NCI-H1092 treated with DMSO at 0.1 percent for 48 hours (cell line): ENCODE results near the gene AK9.
A peak's percentile ranks its signal among the peaks of the same experiment; 100 is the strongest.
"Not testable (repeated sequence)": the region's sequence is repeated elsewhere in the genome, so short reads cannot be mapped to it uniquely, and the experiment has no call there.

Experiments used
- DNase-seq: peaks from one replicate; lab custom pipeline; 2025; lab: John Stamatoyannopoulos, UW

Gene AK9

DNA sequence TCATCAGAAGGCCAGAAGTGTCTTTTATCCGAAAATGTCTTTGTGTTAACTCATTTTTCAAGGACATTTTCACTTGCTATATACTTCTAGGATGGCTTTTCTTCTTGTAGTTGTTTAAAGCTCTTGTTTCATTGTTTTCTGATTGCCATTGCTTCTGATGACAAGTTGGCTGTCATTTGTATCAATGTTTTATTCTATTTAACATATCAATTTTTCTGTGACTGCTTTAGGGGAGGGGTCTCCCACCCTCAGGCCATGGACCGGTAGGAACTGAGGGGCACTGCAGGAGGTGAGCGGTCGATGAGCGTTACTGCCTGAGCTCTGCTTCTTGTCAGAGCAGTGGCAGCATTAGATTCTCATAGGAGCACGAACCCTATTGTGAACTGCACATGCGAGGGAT is 65.8 kb downstream of the AK9 start:
- DNase-seq: no peak

DNA sequence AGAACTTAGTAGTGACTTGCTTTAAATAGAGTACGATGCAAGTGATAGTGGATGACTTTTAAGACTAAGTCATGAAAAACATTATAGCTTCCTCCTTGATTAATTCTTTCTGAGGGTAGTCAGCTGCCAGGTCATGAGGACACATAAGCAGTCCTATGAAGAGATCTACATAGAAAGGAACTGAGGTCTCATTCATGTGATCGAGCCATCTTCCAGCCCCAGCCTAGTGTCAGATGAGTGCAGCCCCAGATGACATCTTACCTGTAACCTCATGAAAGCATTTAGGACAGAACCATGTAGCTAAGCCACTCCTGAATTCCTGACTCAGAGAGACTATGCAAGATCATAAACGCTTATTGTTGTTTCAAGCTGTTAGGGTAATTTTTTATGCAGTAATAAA is 67.7 kb downstream of the AK9 start:
- DNase-seq: no peak

DNA sequence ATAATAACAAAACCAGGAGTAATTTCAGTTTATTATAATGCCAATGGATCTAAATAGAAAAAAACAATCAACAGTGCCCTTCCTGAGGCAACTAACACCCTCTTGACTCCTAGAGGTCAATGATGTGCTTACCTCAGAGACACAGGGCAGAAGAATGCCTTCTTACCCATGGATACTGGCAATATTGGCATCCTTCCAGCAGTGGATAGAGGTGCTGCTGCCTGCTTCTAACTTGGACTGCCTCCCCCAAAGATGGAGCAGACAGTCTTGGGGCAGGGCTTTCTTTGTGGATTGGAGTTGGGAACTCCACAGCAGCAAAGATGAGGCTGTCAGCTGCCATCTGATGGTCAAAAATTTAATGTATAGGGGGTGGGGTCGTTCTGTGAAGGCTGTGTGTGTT is 78.7 kb downstream of the AK9 start:
- no peak for DNase-seq

DNA sequence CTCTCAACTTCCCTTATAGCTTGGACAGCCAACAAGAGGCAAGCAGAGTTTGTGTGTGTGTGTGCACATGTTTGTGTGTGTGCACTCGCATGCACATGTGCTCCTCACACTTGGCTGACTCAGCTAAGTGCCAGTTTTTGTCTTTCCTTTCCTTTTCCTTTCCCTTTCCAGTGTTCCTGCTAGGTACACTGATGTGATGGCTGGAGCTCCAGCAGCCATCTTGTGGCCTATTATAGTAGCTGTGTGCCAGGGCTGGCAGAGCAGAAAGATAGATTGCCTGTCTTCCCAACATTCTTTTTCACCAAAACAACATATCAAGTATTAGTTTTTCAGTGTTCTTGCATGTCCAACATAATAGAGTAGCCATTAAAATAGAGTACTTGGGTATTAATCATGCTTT is 79.5 kb downstream of the AK9 start:
- no peak for DNase-seq

DNA sequence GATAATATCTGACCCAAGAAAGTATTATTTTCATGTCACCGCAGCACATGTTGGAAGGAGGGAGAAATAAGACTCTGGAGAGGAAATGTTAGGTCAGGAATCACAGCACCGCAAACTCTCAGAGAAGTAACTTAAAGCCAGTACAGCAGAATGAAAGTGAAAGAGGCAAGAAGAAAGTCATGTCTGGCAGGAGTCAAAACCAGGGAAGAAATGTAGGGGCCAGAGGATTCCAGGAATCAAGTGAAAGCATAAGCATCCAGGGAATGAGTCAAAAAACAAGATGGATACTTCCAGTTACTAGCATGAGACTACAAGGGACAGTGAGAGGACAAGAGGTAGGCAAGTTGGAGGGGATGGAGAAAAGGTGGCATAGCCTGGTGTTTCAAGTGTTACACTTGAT is 80.4 kb downstream of the AK9 start:
- no peak for DNase-seq

DNA sequence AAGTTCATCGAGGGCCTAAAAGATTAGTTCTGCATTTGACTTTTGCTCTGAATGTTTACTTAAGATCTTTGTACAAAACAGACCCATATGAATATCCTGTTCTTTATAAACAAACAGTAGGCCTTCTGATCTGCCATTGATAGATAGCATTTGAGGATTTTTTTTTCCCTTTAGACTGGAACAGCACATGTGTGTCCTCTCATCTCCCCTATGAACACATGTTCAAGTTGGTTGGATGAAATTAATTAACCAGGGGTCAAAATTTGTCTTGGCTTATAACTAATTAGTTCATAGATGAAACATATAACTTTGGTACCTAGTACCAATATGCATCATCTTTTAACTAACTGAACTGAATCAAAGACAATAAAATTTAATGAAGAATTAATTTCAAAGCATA is 81.3 kb downstream of the AK9 start:
- DNase-seq: no peak

DNA sequence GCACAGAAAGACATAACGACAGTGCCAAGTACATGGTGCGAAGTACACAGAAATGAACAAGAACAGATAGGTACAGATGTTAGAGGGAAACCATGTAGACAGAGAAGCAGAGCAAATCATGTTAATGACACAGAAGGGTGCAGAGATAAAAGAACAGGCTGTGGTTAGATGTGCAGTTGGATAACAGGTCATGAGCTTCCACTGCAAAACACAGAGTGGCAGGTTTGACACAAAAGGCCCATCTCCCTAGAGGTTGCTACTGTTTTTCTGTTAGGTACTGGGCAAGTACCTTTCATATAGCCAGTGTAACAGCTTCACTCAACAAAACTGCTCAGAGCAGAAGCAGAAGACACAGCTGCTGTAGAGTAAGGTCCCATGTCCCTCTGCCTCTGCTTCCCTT is 84.6 kb downstream of the AK9 start:
- no peak for DNase-seq

DNA sequence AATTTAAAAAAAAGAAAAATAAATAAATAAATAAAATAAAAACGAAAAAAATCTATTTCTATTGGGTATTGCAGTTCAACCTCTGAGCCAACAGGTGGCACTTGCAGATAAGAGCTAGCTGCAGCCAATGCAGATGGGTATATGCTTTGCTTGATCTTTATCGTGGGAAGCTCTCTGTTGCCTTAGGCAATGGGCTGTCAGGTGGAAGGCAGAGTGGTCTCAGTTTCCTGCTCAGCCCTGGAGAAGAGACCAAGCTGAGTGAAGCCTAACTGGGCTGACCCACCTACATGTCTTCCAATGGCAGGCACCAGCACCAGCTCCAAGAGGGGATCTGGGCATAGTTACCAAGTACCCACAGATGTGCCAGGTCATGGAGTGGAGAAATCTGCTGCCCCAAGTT is 95.0 kb downstream of the AK9 start:
- DNase-seq: peak; percentile 1

DNA sequence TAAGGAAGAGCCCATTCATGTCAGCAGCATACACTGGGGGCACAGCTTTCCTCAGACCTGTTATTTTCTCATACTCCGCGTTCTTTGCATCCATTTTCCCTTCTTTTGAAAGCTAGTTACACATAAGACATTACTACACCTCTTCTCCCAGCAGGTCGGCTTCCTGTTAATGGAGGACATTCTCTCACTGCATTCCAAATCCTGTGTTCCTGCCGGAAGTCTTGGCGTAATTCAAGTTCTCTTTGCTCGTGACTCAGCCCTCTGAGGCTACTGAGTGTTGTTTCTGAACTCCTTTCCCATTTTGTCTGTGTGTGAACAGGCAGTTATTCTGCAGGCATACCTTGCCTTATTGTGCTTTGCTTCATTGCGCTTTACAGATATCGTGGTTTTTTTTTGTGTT is 110.5 kb downstream of the AK9 start:
- no peak for DNase-seq

DNA sequence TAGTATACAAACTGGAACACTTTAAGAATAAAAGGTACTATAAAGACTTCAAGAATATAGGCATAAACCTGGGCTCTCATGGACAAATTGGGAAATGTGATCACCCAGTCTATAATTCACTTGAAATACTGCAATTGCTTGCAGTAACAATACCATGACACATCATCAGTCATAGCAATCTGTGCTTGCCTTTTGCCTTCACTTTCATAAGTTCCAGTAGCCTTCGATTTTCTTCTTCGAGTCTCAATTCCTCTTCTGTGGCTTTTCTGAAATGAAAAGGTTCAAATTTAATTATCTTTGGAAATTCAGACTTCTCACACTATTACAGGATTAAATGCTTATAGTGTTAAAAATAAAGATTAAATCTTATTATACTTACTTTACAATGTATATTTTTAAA is 111.6 kb downstream of the AK9 start:
- no peak for DNase-seq

DNA sequence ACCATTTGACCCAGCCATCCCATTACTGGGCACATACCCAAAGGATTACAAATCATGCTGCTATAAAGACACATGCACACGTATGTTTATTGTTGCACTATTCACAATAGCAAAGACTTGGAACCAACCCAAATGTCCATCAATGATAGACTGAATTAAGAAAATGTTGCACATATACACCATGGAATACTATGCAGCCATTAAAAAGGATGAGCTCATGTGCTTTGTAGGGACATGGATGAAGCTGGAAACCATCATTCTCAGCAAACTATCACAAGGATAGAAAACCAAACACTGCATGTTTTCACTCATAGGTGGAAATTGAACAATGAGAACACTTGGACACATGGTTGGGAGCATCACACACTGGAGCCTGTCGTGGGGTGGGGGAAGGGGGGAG is 121.1 kb downstream of the AK9 start:
- DNase-seq: not testable (repeated sequence)

DNA sequence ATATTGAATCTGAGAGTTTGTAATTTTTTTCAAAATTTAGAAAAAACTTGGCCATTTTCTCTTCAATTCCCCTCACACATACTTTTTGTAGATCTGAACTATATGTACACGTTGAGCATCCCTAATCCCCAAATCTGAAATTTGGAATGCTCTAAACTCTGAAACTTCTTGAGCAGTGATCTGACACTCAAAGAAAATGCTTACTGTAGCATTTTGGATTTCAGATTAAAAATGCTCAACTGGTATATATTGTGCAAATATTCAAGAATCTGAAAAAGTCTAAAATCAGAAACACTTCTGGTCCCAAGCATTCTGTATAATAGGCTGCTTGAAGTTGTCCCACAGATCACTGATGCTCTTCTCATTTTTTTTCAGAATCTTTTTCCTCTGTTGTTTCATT is 129.2 kb downstream of the AK9 start:
- no peak for DNase-seq

DNA sequence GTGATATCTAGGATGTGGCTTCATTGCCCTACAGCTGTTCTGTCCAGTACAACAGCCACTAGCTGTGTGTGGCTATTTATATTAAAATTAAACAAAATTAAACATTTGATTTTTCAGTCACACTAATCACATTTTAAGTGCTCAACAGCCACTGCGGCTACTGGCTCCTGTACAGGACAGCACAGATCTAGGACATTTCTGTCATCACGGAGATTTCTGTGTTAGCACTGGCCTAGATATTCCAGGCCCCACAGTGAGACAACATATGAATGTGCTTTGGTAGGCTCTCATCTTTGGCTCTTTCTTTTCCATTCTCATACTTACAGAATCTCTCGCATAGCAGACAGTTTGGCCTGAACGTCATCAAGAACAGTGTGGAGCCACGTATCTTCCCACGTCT is 159.6 kb downstream of the AK9 start:
- DNase-seq: no peak

DNA sequence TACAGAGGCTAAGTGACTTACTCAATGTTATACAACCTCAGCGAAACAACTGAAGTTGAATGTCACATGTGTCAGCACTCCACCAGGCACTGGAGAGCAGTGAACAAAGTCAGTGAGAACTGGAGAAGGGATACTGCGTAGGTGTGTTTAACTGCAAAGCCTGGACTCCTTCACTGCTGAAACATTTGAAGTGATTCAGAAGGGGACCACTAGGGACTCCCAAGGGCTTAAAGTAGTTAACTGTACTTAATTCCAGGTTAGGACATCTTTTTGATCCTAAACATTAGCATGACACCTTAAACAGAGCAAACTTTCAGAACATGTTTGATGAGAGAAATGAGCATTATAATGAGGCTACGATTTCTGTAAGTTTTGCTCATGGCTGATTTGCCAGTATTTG is 163.0 kb downstream of the AK9 start:
- no peak for DNase-seq

DNA sequence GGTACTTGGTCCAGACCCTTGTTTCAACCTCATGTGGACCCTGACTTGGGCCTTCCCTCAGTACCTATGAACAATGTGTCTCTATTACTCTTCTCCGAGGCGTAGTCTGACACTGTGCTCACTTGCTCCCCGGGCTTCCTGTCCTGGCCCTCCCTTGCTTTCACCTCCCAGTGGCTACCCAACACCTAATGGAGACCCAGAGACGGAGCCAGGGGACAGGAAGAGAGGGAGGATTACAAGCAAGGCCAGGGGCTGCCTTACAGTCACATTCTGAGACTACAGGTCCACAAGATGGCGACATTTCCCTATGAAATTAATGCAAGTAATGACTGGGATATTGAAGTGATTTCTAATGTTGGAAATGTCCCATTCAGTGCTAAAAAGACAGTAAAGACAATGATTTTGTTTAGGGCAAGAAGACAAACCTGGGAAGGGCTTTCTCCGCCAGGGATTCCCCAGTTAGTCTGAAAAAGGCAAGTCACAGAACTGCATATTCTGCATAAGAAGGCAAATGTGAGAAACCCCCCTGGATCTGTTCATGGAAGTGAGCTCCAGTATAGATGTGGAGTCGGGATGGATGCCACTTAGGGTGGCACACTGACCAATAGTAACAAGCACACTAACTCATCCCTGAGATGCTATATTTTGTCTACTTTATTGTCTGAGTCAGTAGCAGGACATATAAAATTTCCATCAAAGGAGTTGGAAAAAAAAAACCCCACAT is 163.9 kb downstream of the AK9 start:
- peak; percentile 62 for DNase-seq

DNA sequence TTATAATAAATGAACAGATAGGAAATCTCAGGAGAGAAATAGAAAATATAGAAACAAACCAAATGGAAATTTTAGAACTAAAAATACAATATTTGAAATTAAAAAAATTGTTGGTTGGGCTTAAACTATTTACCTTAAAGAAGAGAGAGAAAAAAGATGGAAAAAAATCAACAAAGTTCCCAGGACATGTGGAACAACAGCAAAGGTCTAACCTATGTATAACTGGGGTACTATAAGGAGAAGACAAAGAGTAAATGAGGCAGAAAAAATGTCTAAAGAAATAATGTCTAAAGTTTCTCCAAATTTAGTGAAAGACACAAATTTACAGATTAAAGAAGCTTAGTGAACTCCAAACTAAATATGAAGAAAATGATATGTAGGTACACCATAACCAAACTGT is 166.9 kb downstream of the AK9 start:
- DNase-seq: no peak

DNA sequence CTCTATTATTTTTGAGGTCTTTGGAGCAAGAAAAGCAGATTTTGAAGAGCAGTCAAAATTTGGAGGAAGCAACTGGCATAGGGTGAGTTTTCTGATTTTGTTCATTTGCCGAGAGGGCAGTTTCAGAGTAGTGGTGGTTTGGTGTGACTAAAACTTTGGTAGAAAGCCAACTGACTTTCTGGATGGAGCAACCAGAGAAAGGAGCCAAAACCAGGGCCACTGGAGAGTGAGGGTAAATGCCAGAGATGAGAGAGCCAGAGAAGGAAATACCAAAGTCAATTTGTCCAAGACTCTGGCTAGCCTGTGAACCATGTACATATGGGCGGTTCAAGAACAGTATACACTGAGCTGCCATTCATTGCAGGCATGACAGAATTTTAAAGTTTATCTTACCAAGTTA is 167.5 kb downstream of the AK9 start:
- DNase-seq: no peak

DNA sequence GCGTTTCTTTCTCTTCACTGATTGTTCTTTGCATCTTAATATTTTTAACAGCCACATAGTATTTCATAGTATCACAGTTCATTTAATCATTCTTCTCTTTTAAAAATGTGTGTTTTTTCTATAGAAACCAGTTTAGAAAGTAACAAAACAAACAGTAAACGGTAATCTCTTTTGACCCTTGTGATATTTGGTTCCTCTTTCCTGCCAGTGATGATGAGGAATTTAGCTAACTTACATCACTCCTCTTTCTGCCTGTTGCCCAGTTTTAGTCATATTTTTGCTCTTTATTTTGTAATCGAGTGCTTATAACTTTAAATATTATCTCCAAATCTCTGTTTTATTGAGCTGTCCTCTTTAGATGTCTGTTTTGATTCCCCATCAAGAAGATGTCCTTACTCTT is 169.9 kb downstream of the AK9 start:
- no peak for DNase-seq

DNA sequence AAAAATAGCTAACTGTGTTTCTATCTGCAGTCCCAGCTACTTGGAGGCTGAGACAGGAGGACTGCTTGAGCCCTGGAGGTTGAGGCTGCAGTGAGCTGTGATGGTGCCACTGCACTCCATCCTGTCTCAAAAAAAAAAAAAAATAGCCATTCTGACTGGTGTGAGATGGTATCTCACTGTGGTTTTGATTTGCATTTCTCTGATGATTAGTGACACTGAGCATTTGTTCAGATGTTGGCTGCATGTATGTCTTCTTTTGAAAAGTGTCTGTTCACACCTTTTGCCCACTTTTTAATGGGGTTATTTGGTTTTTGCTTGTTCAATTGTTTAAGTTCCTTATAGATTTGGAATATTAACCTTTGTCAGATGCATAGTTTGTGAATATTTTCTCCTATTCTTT is 171.4 kb downstream of the AK9 start:
- not testable (repeated sequence) for DNase-seq

DNA sequence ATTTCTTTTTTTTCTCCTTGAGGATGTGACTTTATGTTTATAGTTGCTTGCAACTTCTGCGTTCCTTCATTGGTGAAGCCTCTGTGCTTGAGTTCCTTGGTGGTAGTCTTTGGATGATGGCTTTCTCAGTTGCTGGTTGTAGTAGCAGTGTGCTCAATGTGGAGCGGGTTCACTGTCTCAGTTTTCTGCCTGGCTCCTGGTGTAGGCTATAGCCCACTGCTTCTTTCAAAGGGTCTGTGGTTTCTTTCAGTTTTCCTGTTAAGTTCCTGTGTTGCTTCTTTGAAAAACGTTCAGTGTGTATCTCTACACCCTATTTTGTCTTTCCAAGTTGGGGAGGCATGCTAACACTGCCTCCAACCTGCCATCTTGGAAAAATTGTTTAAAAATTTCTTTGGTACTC is 174.1 kb downstream of the AK9 start:
- no peak for DNase-seq

DNA sequence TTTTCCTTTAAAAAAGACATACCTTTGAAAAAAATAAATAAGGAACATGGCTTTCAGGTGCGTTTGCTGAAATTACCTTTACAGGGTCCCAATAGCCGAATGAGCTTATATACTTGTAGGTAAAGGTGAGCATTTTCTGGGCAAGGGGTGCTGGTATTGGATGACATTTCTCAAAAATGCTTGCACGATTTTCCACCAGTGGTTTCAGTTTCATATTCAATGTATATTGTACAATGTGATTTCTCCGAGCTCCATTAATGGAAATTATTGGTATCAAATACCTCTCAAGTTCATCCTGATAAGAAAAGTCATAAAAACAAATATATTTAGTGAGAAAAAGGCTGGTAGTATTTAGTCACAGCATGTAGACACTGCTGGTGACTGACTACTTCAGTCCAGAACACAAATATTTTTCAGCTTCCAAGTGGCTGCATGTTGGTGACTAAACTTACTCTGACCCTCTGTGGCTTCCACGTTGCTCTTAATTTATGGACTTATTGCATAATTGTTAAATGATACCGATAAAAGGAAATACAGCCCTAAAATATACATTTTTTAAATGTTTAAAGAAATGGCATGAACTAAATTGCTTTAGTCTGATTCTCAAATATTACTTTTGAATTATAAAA is 175.1 kb downstream of the AK9 start:
- DNase-seq: no peak

DNA sequence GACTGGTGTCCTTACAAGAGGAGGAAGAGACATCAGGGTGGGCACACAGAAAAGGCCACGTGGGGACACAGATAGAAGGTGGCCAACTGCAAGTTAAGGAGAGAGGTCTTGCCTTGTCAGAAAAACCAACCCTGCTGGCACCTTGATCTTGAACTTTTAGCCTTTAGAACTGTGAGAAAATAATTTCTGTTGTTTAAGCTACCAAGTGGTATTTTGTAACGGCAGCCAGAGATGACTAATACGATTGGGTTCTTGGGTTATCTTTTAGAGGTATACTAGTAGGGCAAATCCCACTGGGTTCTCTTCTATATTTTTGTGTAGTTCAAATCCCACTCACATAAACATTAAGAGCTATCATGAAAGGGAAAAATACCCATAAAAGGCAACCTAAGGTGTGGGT is 176.1 kb downstream of the AK9 start:
- no peak for DNase-seq

DNA sequence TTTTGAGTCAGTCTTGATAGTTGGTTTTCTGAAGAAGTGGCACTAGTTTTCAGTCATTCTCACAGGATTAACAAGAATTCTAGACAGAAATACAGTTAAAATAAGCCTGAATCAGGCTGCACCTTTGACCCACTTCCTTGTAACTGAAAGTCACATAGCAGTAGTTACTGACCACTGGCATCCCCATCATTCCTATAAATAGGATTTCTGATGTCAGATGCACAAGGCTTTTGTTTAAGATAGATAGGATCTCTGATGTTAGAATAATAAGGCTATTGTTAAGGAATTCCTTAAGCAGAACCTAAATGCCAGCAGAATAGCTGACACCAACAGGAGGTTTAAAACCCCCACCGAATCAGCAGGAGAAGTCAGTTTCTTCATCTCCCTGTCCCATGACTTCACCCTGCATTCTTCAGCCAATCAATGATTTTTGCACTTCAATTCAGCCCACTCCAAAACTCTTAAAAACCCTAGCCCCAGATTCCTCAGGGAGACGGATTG is 177.4 kb downstream of the AK9 start:
- no peak for DNase-seq

DNA sequence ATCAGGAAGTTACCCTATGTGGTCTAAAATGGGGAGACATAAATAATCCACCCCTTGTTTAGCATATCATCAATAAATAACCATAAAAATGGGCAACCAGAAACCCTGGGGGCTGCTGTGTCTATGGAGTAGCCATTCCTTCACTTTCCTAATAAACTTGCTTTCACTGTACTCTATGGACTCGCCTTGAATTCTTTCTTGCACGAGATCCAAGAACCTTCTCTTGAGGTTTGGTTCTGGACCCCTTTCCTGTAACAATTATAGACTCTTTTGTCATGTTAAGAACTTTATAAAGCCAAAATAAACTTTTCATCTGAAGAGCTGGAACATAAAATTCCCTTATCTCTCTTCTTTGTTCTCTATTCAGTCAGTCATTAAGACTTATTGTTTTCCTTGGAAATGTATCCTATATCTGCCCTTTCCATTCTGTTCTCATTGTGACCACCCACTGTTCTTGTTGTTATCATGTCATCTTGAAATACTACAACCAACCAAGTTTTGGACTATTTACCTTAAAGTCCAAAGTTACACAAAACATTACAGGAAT is 178.7 kb downstream of the AK9 start:
- DNase-seq: no peak
